GM20431 (cell line): ENCODE measurements around the gene SULT1A3.
"Not testable (repeated sequence)": the region's sequence is repeated elsewhere in the genome, so short reads cannot be mapped to it uniquely, and the experiment has no call there.

Experiments used
- in situ Hi-C: fragments of 300-500 bp; cut with MseI, MboI; formaldehyde crosslinking; loops from one replicate; pipeline ENCODE4 v1.15.0; 2020; ENCODE audit warnings: low sequenced_read_pairs; ENCODE audit not compliant: unreplicated experiment

SULT1A3 gene

GRCh38 chr16:30186444-30186781 is 12.6 kb upstream of the SULT1A3 start:
- in situ Hi-C loops: no loop called here

- in situ Hi-C loops: no loop called here
Measured at GRCh38 chr16:30186782-30187555, 12.1 kb upstream of the SULT1A3 start.

GRCh38 chr16:30187556-30187865 is 11.5 kb upstream of the SULT1A3 start:
- in situ Hi-C loops: no loop called here

GRCh38 chr16:30187971-30188561 is 11.0 kb upstream of the SULT1A3 start:
- in situ Hi-C loops: no loop called here

GRCh38 chr16:30191158-30191557 is 7.9 kb upstream of the SULT1A3 start:
- in situ Hi-C loops: not testable (repeated sequence)

- in situ Hi-C loops: not testable (repeated sequence)
Measured at GRCh38 chr16:30193098-30193497, 6.0 kb upstream of the SULT1A3 start.

GRCh38 chr16:30193615-30194014 is 5.4 kb upstream of the SULT1A3 start, which contains the start of the genes BOLA2B and SLX1A:
BOLA2B (minus strand) TSS chr16:30193666; CDS start chr16:30193595, 71 bp downstream.
SLX1A (plus strand) TSS chr16:30193875; CDS start chr16:30194085, 210 bp downstream.
- in situ Hi-C loops: not testable (repeated sequence)

- in situ Hi-C loops: not testable (repeated sequence)
Measured at GRCh38 chr16:30194172-30194925, 4.7 kb upstream of the SULT1A3 start.

- in situ Hi-C loops: not testable (repeated sequence)
Measured at GRCh38 chr16:30197001-30197400, 2.1 kb upstream of the SULT1A3 start.

- in situ Hi-C loops: not testable (repeated sequence)
Measured at GRCh38 chr16:30199608-30200343, 721 bp downstream of the SULT1A3 start.

- in situ Hi-C loops: not testable (repeated sequence)
Measured at GRCh38 chr16:30205541-30206236, 6.6 kb downstream of the SULT1A3 start.

- in situ Hi-C loops: not testable (repeated sequence)
Measured at GRCh38 chr16:30206252-30206651, 7.2 kb downstream of the SULT1A3 start.

GRCh38 chr16:30207063-30207704 is 8.1 kb downstream of the SULT1A3 start:
- in situ Hi-C loops: not testable (repeated sequence)

- in situ Hi-C loops: not testable (repeated sequence)
Measured at GRCh38 chr16:30209032-30209431, 10.0 kb downstream of the SULT1A3 start.

GRCh38 chr16:30211414-30211813 is 12.4 kb downstream of the SULT1A3 start:
- in situ Hi-C loops: not testable (repeated sequence)

GRCh38 chr16:30217082-30217481 is 18.0 kb downstream of the SULT1A3 start:
- in situ Hi-C loops: not testable (repeated sequence)

GRCh38 chr16:30248379-30248778 is 49.3 kb downstream of the SULT1A3 start, which contains the start of gene NPIPB13:
NPIPB13 (minus strand) TSS chr16:30248479; CDS start chr16:30245573, 2,906 bp downstream.
- in situ Hi-C loops: not testable (repeated sequence)
